ENCODE data around the gene GHRH.

GHRH gene

DNA sequence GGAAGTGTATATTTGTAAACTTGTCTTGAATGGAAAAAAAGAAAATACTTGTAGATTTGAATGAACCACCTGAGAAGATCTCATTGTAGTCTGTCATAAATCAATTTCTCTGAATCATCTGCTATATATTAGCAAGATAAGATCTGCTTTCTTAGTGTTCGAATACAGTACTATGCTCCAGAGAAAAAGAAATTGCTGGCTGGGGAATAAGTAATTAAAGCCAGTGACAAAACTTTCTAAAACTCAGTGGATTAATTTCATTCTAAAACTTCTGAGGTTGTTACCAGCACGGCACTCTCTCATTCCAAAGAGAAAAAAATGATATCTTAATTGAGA, 59.8 kb downstream of the GHRH start:
- no peak for DNase-seq
